GM03348 (cell line): ENCODE data around the gene NDUFS8.

Experiments
- DNase-seq: peaks from one replicate; pipeline ENCODE4 v3.0.0; 2012; ENCODE audit warnings: low spot score

NDUFS8 gene

DNA sequence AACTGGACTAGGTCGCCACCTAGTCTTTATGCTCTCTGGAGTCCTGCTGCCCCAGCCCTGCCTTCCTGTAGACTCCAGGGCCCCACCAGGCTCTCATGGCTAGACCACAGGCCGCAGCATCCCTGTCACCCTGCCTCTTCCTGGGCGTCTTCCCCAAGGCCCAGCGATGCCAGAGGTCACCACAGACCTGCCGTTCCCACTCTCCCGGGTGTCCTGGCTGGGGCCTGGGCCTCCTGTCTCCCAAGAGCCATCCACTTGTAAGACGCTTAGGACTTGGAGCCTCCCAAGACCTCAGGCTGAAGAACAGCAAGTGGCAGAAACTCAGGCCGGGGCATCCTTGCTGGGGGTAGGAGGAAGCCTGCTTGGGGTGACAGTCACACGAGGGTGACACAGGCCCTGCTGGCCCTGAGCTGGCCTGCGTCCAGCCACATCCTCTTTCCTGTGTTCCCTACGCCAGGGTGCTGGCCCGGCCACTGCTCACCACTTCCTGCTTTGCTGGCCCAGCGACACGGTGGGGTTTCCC, 6.3 kb downstream of the NDUFS8 start:
- no peak for DNase-seq

DNA sequence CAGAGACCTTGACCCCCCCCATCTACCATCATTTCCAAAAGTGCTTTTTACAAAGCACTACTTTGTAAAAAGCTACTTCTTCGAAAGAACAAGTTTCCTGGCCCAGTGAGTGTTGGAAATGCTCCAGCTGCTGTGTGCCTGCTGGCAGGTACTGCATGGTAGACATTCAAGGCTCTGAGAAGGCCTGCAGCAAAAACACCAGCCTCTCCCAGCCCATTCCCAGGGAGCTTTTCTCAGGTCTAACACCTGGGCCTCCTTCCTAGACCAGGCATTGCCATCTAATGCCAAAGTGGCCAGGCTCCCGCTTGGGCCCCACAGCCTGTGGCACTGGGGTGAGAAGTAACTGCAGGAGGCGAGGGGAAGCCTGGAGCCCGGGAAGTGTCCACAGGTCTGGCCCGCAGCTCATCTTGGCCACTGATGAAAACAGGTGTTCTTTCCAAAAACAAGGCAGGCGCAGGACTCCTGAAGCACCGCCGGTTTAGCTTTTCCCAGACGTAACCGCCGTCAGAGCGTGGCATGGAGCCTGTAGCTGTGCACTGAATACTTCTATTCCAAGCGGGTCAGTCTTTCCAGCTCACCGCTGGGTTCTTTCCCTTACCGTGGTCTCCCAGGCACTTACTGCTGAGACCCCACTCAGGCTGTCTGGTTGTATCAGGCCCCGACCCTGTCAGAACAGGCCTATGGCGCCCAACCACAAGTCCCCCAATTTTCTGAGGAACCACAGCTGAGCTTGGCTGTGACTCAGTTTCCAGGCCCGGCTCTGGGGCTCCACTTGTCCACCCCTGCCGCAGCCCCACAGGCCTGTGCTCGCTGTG, 7.1 kb downstream of the NDUFS8 start:
- no peak for DNase-seq

DNA sequence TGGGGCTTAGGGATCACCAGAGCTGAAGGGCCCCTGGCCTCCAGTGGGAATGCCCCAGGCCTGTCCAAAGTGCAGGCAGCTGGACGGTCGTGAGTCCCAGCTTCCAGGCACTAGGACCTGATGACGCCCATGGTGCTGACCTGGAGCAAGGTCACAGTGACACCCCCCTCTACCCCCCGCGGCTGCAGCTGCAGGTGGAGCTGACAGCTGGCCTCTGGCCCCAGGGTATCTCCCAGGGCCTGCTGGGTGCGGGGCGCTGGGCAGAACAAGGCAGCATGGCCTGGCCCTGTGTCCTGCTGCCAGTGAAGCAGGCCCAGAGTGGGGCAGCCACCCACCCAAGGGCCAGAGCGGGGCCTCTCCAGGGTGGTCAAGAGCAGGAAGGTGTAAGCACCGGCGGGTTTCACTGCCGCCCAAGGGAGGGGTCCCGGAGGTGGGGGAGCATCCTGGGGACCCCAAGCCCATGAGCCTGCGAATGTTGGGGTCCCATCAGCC, 7.8 kb downstream of the NDUFS8 start:
- no peak for DNase-seq

DNA sequence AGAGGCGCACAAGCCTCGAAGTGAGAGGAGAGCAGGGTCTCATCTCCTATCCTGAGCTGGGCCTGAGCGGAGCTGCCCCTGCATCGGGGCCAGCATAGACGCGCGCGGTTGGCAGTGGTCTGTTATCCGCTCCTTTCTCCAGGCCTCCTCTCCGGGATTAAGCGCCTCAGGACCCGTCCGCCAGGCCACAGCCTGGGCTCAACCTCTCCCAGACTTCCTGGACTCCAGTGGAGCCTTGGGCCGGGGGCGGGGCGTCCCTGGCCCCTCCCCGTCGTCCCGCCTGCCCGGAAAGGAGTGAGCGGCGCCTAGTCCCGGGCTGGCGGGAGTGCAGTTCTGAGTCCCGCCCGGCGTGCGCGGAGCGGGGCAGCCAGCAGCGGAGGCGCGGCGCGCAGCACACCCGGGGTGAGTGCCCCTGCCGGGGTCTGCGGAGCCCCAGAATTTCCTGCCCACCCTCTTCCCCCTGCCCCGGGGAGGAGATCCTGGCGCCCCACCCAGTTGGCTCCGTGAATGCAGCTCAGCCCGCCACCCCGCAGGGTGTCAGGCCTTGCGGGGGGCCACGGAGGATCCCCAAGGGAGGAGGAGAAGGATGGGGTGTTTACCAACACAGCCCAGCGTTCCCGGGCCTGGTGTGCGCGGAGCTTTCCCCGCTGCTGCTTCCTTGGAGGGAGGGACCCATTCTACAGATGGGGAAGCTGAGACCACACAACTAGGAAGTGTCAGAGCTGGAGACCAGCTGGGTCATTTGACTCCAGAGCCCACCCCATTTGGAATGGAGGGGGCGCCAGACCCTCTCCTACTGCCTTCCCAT, 8.4 kb downstream of the NDUFS8 start, which contains the start of gene TCIRG1:
Gene TCIRG1, plus strand, starts transcription at position 308 of the 808 bp plus-strand sequence. CDS start 2,247 bp downstream, outside the sequence.
- DNase-seq = peak; percentile 97

DNA sequence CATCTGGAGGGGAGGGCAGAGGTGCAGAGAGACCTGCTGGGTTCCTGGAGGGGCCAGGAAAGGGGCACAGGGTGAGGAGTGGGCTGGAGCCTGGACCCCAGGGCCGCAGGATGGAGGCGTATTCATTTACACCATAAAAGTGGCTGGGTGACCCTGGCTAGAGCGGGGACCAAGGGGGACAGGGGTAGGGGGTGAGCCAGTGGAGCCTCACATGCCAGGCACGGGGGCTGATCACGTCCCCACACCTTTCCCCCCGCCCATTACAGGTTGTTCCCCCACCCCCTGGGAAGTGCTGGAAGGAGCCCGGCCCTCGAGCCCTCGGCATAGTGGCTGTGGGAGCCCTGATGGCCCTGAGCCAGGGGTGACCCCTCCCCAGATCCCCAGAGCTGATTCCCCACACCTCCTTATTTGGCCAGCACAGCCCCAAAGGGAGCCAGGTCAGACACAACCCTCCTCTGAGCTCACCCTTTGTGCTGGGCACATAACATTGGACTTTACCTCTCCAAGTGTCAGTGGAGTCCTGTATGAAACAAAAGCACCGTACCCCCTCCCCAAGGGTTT, 9.1 kb downstream of the NDUFS8 start:
- no peak for DNase-seq

DNA sequence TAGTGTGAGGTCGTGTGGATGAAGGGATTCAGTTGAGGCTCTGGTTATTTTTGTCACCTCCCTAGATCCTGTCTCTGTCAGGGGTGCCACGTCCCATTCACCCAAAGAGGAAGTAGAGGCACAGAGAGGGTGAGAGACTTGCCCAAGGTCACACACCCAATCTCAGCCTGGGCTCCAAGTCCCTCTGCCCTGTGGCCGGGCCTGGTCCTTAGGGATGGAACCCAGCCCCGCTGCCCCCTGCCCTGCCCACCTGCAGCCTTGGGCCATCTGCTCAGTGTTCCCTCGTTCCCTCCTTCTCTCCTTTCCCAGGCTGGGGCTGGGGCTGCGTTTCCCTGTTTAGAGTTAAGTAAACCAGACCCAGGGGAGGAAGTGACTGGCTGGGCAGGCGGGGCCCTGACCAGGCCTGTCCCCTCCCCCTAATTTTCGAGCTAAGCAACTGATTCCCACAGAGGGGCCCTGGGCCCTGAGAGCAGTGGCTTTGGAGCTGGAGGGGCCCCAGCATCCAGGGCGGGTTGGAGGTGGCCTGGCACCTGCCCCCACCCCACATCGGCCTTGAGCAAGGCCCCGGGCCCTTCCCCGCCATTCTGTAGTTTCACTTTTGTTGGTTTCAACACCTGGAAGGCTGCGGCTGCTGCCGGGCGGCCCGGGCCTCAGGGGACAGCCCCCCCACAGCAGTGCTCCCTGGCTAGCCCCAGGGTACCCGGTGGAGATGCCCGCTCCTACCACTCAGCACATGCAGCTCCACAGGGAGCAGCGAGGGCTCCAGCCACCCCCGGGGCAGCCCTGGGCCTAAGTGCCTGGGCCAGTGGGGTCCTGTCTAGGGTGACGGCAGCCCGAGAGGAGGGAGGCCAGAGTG, 9.8 kb downstream of the NDUFS8 start:
- DNase-seq = peak; percentile 86

DNA sequence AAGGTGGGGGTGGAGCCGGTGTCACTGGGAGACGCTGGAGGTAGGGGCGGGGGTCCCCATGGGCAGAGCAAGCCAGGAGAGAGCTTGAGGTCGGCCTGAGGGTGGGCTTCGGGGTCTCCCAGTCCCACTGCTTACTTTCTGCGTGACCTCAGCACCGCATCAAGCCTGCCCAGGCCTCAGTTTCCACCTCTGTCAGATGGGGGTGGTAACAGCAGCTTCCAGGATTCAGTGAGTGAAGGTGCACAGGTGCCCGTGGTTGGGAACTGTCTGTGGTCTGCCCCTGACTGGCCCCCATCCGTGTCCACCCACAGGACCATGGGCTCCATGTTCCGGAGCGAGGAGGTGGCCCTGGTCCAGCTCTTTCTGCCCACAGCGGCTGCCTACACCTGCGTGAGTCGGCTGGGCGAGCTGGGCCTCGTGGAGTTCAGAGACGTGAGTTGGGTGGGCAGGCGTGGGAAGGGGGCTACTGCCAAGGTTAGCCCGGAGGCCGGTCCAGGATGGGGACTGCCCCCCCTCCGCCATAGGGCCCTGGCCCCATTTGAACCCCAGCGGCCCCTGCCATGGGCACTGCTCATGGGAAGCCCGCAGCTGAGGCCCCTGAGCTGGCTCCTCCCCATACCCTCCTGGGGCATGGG, 10.6 kb downstream of the NDUFS8 start:
- DNase-seq = no peak

DNA sequence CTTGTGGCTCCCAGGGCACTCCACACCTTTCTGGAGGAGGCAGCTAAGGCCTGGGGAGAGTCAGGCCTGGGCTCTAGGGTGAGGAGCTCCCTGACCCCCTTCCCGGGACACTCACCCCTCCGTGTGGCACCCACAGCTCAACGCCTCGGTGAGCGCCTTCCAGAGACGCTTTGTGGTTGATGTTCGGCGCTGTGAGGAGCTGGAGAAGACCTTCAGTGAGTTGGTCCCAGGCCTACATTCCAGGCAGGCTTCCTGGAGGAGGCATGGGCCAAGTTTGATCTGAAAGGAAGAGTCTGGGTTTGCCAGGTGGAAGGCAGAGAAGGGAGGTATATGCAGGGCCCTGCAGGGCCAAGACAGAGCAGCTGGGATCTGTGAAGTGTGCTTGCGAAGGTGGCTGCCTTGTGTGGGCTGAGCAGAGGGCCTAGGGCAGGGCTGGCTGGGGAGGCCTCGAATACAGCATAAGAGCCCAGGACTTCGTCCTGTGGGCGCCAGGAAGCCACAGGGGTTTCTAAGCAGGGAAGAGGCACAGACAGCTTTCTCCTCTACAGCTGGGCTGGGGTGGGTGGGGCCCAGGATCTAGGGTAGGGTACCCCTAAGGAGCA, 11.2 kb downstream of the NDUFS8 start:
- DNase-seq = no peak

DNA sequence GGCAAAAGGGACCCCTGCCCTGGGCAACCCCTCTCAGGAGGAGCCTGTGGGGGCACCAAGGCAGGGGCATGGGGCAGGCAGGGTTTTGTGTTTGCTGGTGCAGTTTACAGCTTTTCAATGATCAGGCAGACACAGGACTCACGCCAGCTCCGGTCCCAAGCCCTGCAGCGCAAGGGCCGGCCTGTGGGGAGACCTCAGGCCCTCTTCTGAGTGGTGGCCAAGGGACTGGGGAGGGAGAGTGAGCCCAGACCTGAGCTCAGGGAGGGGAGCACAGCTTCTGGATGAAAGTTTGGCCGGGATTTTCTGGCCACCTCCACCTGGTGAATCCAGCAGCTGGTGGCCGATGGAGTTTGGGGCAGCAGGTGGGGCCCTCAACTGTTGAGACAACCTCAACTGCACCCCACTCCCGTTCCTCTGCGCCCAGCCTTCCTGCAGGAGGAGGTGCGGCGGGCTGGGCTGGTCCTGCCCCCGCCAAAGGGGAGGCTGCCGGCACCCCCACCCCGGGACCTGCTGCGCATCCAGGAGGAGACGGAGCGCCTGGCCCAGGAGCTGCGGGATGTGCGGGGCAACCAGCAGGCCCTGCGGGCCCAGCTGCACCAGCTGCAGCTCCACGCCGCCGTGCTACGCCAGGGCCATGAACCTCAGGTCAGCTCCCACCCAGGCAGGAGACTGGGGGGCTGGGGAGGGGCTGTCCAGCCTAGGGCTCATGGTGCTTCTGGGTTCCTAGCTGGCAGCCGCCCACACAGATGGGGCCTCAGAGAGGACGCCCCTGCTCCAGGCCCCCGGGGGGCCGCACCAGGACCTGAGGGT, 11.9 kb downstream of the NDUFS8 start:
- DNase-seq = no peak

DNA sequence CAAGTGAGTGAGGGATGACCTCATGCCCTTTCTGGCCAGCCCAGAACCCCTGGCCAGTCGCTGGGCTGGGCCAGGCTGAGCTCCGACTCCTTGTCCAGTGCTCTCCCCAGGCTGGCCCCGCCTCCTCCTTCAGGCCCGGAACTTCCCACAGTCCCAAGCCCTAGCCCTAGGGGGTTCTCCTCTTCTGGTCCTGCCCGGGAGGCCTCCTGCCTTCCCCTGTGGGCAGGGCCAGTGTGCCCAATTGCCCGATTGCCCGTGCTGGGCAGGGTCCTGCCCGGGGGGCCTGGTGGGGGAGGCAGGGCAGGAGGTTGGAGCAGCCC, 12.5 kb downstream of the NDUFS8 start:
- DNase-seq = no peak

DNA sequence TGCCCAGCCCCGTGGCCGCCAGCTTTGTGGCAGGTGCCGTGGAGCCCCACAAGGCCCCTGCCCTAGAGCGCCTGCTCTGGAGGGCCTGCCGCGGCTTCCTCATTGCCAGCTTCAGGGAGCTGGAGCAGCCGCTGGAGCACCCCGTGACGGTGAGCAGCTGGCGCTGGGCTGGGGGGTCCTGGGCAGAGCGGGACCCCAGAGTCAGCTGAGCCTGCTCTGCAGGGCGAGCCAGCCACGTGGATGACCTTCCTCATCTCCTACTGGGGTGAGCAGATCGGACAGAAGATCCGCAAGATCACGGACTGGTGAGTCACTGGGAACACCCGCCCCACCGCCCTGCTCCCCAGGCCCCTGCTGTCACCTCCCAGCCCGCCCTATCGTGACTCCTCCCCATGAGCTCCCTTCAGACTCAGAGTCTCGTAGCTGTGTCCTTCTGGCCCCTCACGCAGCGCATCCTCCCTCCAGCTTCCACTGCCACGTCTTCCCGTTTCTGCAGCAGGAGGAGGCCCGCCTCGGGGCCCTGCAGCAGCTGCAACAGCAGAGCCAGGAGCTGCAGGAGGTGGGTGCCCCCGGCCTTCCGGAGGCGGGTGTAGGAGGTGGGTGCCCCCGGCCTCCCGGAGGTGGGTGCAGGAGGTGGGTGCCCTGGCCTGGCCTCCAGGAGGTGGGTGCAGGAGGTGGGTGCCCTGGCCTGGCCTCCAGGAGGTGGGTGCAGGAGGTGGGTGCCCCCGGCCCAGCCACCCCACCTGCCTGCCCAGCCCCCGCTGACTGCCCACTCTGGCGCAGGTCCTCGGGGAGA, 13.1 kb downstream of the NDUFS8 start:
- DNase-seq = peak; percentile 87

DNA sequence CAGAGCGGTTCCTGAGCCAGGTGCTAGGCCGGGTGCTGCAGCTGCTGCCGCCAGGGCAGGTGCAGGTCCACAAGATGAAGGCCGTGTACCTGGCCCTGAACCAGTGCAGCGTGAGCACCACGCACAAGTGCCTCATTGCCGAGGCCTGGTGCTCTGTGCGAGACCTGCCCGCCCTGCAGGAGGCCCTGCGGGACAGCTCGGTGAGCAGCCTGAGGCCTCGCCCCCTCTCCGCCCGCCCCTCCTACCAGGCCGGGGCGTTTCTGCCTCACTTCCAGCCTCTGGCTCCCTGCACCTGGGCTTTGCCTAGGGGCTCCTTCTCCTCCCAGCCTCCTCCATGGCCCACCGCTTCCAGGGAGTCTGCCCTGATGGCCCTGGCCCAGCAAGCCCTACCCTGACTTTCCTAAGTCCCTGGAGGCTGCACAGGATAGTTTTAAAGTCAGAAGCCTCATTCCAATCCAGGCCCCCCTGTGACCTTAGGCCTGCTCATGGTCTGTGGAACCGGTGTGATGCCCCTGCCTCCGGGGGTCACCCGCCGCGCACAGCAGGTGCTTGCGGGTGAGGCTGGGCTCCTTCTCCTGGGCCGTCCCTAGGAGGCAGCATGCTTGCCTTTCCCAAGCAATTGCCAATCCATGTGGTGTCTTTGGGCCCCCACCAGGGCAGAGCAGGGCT, 13.8 kb downstream of the NDUFS8 start:
- no peak for DNase-seq

DNA sequence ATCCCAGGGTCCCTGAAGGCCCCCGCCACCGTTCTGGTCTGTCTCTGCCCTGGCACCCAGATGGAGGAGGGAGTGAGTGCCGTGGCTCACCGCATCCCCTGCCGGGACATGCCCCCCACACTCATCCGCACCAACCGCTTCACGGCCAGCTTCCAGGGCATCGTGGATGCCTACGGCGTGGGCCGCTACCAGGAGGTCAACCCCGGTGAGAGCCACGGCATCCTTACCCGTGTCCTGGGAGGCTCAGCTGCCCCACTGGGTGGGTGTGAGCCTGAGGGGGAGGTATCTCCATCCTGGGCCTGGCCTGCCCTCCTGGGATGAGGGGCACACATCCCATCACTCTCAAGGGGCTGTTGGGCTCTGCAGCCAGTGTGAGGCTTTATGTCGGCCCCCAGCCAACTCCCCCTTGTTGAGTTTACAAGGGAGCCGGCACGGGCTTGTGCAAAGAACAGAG, 14.4 kb downstream of the NDUFS8 start:
- no peak for DNase-seq

DNA sequence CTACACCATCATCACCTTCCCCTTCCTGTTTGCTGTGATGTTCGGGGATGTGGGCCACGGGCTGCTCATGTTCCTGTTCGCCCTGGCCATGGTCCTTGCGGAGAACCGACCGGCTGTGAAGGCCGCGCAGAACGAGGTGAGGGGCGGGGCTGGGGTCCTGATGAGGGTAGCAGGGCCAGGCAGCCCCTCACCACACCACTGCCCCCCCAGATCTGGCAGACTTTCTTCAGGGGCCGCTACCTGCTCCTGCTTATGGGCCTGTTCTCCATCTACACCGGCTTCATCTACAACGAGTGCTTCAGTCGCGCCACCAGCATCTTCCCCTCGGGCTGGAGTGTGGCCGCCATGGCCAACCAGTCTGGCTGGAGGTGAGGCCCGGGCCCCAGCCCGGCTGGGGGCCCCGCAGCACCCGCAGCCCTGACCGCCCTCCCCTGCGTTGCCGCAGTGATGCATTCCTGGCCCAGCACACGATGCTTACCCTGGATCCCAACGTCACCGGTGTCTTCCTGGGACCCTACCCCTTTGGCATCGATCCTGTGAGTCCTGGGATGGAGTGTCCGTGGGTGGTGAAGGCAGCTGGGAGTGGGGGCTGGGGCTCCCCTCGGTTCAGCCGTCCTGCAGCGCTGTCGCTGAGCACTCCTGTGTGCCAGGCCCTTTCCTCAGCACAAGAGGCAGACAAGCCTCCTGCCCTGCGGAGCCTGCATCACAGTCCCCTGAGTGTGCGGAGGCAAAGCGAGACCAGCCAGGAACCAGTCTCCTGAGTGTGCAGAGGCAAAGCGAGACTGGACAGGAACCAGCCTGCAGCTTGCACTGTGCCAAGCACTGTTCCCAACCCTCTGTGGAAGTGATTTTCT, 17.2 kb downstream of the NDUFS8 start:
- DNase-seq = no peak

DNA sequence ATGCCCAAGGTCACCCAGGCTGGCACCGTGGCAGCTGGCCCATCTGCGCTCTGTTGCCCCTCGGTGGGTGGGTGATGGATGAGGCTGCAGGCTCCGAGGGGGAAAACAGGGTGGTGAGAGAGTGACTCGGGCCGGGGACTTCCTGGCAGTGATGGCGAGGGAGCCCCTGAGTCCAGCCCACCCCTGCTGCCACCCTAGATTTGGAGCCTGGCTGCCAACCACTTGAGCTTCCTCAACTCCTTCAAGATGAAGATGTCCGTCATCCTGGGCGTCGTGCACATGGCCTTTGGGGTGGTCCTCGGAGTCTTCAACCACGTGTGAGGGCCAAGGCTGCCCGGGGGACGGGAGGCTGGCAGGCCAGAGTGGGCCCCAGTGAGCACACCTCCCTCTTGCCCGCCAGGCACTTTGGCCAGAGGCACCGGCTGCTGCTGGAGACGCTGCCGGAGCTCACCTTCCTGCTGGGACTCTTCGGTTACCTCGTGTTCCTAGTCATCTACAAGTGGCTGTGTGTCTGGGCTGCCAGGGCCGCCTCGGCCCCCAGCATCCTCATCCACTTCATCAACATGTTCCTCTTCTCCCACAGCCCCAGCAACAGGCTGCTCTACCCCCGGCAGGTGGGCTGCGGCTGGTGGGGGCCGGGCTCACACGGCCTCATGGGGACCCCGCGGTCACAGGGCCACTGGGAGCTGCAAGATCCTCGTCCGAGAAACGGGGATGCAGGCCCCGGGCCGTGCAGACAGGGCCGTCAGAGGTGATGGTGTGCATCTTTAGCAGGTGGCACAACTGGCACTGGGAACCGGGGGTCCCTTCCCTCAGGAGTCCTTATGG, 18.4 kb downstream of the NDUFS8 start:
- DNase-seq = no peak
